ENCODE measurements around the gene MAPT. TPM values are rescaled to one million over a fixed set of nuclear protein-coding genes. Genes with fewer than 3 reads are reported as not detected.
"Not testable (repeated sequence)": the region's sequence is repeated elsewhere in the genome, so short reads cannot be mapped to it uniquely, and the experiment has no call there.

Gene MAPT
- total RNA-seq, 1 experiment from 2014 or later = 3.5 TPM

GRCh38 chr17:45895969-45896785 is 1.8 kb downstream of the MAPT start:
- DNase-seq (ENCODE audit: extremely low read depth, low read depth) = no peak

GRCh38 chr17:45896803-45897693 is 2.7 kb downstream of the MAPT start:
- DNase-seq (ENCODE audit: extremely low read depth, low read depth) = no peak

- no peak for DNase-seq (ENCODE audit: extremely low read depth, low read depth)
Measured at GRCh38 chr17:45900136-45900535, 5.8 kb downstream of the MAPT start.

GRCh38 chr17:45900723-45901415 is 6.5 kb downstream of the MAPT start:
- no peak for DNase-seq (ENCODE audit: extremely low read depth, low read depth)

GRCh38 chr17:45902892-45903346 is 8.6 kb downstream of the MAPT start:
- DNase-seq (ENCODE audit: extremely low read depth, low read depth) = no peak

- no peak for DNase-seq (ENCODE audit: extremely low read depth, low read depth)
Measured at GRCh38 chr17:45904866-45905265, 10.5 kb downstream of the MAPT start.

- no peak for DNase-seq (ENCODE audit: extremely low read depth, low read depth)
Measured at GRCh38 chr17:45905814-45906213, 11.5 kb downstream of the MAPT start.

- DNase-seq (ENCODE audit: extremely low read depth, low read depth) = no peak
Measured at GRCh38 chr17:45906237-45906636, 11.9 kb downstream of the MAPT start.

- DNase-seq (ENCODE audit: extremely low read depth, low read depth) = no peak
Measured at GRCh38 chr17:45906927-45907622, 12.7 kb downstream of the MAPT start.

- DNase-seq (ENCODE audit: extremely low read depth, low read depth) = no peak
Measured at GRCh38 chr17:45907750-45908395, 13.5 kb downstream of the MAPT start.

- no peak for DNase-seq (ENCODE audit: extremely low read depth, low read depth)
Measured at GRCh38 chr17:45908460-45908859, 14.1 kb downstream of the MAPT start.

- DNase-seq (ENCODE audit: extremely low read depth, low read depth) = no peak
Measured at GRCh38 chr17:45908935-45909334, 14.6 kb downstream of the MAPT start.

- DNase-seq (ENCODE audit: extremely low read depth, low read depth) = no peak
Measured at GRCh38 chr17:45910667-45911066, 16.3 kb downstream of the MAPT start.

- DNase-seq (ENCODE audit: extremely low read depth, low read depth) = no peak
Measured at GRCh38 chr17:45912319-45912718, 18.0 kb downstream of the MAPT start.

GRCh38 chr17:45913030-45913429 is 18.7 kb downstream of the MAPT start:
- not testable (repeated sequence) for DNase-seq (ENCODE audit: extremely low read depth, low read depth)

- no peak for DNase-seq (ENCODE audit: extremely low read depth, low read depth)
Measured at GRCh38 chr17:45914047-45914717, 19.8 kb downstream of the MAPT start.

- no peak for DNase-seq (ENCODE audit: extremely low read depth, low read depth)
Measured at GRCh38 chr17:45915263-45915662, 20.9 kb downstream of the MAPT start.

- DNase-seq (ENCODE audit: extremely low read depth, low read depth) = no peak
Measured at GRCh38 chr17:45917081-45917480, 22.7 kb downstream of the MAPT start.

- no peak for DNase-seq (ENCODE audit: extremely low read depth, low read depth)
Measured at GRCh38 chr17:45918241-45918745, 23.9 kb downstream of the MAPT start.
